HS-27A (cell line): ENCODE measurements around the gene MAP1LC3B2.

Experiments
- DNase-seq: peaks from one replicate; pipeline ENCODE4 v3.0.0-alpha.2; 2012; ENCODE audit warnings: low read depth, missing footprints

The MAP1LC3B2 gene

DNA sequence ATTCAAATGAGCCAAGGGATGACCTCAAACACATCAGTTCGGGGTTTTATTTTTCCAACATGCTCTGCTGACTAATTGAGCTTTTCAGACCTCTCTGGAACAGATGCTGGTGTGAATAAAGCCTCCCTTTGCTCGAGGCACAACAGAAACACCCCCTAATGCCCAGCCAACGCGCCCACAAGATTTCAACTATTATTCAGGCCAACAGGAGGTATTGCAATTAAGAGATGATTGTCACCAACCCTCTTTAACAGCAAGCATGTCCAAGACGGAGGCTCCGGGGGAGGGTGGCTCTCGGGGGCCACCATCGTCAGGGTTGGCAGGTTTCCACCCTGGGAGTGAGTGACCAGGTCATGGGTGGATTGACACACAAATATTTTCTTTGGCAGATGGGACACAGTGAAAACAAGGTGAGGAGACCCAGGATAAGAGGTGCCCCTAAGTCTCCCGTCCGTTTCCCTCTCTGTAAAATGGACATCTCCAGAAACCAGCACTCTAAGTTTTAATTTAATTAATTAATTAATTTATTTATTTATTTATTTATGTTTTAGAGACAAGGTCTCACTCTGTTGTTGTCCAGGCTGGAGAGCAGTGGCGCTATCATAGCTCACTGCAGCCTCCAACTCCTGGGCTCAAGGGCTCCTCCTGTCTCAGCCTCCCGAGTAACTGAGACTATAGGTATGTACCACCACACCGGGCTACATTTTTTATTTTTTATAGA lies 56.1 kb downstream of the MAP1LC3B2 start:
- DNase-seq: no peak

DNA sequence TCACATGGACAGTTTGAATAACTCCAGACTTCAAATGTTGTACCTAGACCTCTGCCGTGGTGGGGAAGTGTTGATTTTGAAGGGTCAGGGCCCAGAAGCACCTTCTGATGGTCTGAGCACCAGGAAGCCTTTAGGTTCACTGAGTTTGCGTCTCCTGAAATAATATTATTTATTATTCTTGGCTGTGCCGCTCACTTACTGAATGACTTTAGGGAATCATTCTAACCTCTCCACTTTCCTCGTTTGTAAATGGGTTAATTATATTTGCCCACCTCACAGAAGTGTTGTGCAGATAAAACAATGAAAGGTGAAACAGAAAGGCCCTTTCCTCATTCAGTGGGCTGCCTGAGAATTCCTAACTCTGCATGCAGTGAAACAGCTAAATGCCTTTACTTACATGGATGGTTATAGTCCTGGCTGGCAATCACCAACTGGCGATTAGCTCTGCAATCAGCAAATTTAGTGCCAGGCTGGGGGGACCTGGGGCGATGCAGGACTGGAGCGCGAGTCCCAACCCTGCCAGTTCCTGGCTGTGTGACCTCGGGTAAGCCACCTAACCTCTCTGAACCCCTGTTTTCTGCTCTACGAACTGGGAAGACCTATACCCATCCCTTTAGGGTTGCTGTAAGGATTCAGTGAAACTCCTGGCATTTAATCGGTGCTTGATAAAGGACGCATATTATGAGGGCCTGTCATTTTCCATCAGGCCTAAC lies 57.5 kb downstream of the MAP1LC3B2 start:
- DNase-seq: no peak

DNA sequence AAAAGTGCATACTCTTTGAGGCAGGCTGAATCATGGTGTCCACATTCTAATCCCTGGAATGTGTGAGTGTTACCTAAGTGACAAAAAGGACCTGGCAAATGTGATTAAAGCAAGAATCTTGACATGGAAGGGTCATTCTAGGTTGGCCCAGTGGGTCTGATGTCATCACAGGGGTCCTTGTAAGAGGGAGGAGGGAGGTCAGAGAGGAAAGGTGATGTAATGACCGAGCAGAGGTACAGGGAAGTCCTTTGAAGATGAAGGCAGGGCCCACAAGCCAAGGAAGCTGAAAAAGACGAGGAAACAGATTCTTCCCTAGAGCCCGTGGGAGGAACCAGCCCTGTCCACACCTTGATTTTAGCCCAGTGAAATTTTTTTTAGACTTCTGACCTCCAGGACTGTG lies 60.1 kb downstream of the MAP1LC3B2 start:
- no peak for DNase-seq

DNA sequence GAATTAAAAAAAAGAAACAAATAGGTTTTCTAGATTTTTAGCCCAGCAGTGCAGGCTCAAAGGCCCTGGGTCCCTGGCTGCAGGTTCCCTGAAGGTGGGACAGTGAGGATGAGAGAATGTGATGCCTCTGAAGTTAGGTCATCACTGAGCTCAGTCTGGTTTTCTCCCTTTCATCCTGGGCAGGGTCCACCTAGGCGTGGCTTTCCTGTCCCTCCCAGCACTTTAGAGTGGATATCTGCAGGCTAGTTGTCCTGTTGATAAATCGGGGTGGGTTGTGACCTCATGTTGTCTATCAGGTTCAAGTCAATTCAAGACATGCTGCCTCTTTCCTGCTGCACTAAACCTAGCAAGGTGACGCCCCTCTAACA lies 60.9 kb downstream of the MAP1LC3B2 start:
- DNase-seq: no peak

DNA sequence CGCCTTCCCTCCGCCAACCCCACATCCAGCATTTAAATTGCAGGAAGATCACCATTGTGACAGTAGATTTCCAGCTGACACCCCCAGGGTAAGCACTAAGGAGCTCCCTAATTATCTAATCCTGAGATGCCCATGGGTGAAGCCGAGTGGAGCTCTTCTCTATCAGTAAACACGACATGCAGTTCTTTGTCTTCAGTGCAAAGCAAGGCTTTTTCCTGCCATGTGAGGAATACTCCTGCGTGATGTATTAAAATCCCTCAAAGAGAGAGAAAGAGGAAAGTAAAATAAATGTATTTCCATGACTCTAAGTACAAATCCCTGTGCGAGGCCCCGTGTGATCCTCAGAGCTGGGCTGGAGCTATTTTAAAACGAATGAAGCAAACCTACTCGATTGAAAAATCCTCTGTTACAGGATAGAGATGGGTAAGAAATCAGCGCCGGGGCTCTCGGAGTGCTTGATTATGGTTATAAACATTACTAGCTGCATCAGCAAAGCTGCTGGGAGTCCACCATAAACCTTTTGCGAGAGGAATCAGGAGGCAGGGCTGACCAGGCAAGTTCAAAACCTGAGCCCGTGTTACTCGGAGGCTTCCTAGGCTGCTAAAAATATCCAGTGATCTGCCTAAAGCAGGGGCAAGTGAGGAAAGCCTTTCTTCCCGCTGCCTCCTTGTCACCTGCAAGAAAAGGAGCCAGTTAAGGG lies 61.5 kb downstream of the MAP1LC3B2 start:
- no peak for DNase-seq

DNA sequence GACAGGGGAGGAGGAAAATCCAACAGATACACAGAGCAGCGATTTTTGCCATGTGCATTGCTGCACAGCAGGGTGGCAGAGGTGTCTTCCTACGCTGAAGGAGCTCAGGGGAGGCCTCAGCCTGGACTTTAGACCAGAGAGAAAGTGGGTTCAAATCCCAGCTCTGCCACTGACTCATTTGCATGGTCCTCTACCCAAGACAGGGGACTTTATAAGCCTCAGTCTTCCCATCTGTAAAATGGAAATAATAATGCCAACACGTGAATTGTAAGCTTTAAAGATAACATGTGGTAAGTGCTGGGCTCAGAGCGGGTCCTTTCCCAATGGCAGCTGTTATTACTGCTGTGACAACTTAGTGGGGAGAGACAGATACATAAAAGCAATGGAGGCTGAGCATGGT lies 62.0 kb downstream of the MAP1LC3B2 start:
- no peak for DNase-seq

DNA sequence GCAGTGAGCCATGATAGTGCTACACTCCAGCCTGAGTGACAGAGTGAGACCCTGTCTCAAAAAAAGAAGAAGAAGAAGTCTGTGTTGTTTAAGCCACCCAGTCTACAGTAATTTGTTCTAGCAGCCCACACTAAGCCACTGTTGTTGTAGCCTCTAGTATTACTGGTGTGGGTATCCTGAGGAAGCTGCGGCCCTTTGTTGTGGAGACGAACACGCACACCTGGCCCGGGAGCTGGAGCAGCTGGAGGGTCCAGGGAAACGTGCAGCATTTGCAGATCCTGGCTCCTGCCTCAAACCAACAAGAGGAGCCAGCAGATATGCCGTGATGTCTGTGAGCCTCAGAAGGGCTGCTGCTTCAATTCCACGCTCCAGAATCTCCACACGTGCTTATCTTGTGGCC lies 65.3 kb downstream of the MAP1LC3B2 start:
- no peak for DNase-seq

DNA sequence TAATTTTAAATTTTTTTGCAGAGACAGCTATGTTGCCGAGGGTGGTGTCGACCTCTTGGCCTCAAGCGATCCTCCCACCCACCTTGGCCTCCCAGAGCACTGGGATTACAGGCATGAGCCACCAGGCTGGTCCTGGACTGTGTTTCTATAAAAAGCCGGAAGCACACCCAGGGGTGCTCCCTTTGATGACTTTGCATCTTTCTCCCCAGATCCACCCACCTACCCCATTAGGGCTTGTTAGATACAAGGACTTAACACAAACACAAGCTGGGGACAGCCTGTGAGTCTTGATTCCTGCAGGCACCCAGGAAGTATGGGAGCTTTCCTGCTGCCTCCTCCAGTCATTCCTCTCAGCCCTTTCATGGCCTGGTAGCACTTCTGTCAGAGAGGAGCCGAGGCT lies 67.0 kb downstream of the MAP1LC3B2 start:
- DNase-seq: no peak
